Measurements from ENCODE around the gene PNISR.

DNA sequence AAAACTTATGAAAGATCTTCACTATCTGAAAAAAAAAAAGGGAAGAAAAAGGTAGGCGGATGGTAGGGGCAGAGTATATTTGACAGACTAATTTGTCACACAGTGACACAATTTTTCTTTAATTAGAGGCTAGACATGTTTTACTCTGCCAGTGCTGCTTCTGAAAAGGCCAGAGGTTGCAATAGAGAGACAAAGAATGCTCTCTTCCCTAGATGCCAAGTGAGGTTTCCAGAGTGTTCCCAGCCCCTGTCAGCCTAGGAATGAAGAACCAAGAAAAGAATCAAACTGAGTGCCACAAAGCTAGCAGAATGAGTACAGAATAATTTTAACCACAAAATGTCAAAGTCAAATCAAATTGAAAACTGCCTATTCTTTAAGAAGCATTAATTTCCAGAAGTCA lies 13.0 kb downstream of the PNISR start:
- no peak for TF ChIP-seq CTCF (conservative IDR thresholded peaks at IDR 0.05)
- TF ChIP-seq ZFX (IDR thresholded peaks at IDR 0.05) = no peak

All from C4-2B (cell line).